Measurements from ENCODE around the gene DUT.
"Not testable (repeated sequence)": the region's sequence is repeated elsewhere in the genome, so short reads cannot be mapped to it uniquely, and the experiment has no call there.

The DUT gene

GRCh38 chr15:48330855-48331795, at the start of gene DUT:
DUT (plus strand) TSS chr15:48331429; CDS start chr15:48331516, 87 bp downstream.
- peak; percentile 83 for DNase-seq

- no peak for DNase-seq
Measured at GRCh38 chr15:48281674-48282073, 49.6 kb upstream of the DUT start.

DNA sequence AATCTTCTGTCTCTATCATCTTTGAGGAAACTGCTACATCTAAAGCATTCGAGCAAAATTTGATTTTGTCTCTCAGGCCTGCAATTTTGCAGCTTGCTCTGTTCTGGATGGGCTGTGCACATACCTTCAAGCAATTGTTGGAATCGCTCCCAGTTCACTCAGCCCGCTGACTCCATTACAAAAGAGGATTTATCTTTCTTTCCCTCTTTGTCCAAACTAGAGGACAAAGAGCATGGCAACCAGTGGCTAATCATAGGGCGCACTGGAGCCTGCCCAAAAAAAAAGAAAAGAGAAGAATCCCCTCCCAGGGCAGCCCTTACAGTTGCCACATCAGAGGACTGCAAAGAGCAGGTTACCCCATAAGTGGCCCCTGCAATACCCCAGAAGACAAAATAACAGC, 49.0 kb upstream of the DUT start:
- DNase-seq, result no peak

- no peak for DNase-seq
Measured at GRCh38 chr15:48283396-48284145, 47.7 kb upstream of the DUT start.

- peak; percentile 83 for DNase-seq
Measured at GRCh38 chr15:48285329-48286214, 45.7 kb upstream of the DUT start.

- peak; percentile 2 for DNase-seq
Measured at GRCh38 chr15:48289628-48290027, 41.6 kb upstream of the DUT start.

- no peak for DNase-seq
Measured at GRCh38 chr15:48292458-48292857, 38.8 kb upstream of the DUT start.

DNA sequence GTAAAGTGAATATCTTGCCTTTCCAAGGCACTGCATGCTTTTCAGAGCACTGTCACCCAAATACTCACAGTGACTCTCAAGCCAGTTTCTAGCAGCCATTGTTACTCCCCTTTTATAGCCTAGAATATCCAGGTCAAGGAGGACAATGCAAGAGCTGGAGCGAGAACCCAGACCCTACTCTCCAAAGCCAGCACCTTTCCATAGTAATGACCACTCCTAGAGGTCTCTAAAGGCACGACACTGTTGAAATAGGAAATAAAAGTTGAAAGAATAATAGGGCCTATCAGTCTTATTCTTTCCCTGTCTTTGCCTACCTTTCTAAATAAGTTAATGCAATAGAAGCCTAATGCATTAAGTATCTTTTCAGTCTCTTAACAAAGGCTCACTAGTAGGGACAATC, 33.6 kb upstream of the DUT start:
- DNase-seq, result no peak

- no peak for DNase-seq
Measured at GRCh38 chr15:48298914-48299313, 32.3 kb upstream of the DUT start.

DNA sequence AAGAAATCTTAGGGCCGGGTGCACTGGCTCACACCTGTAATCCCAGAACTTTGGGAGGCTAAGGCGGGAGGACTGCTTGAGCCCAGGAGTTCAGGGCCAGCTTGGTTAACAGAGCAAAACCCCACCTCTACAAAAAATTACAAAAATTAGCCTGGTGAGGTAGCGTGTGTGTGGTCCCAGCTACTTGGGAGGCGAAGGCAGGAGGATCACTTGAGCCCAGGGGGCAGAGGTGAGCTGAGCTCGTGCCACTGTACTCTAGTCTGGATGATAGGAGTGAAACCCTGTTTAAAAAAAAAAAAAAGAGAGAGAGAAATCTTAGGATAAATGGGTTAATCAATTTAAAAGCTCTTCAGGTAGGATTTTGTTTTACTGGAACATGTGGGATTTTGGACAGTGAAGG, 31.2 kb upstream of the DUT start:
- DNase-seq, result no peak

GRCh38 chr15:48304398-48304797, 26.8 kb upstream of the DUT start:
- DNase-seq, result no peak

DNA sequence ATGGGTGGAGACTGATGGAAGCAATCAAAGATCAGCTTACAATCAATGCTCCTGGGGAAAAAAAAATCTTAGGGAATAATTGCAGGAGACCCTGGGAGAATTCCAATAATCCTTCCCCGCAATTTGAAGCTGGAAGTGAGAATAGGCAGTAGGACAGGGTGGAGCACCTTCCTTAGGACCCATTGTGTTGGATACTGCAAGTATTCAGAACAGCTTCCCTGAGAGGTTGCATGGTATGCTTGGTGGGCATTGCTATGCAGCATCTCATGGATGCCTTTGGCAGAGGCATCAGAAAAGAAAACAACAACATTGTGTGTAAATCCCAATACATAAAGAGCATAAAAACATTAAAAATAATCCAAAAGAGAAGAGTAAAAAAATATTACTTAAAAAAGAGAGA, 24.6 kb upstream of the DUT start:
- no peak for DNase-seq

GRCh38 chr15:48307586-48307985, 23.6 kb upstream of the DUT start:
- DNase-seq, result no peak

DNA sequence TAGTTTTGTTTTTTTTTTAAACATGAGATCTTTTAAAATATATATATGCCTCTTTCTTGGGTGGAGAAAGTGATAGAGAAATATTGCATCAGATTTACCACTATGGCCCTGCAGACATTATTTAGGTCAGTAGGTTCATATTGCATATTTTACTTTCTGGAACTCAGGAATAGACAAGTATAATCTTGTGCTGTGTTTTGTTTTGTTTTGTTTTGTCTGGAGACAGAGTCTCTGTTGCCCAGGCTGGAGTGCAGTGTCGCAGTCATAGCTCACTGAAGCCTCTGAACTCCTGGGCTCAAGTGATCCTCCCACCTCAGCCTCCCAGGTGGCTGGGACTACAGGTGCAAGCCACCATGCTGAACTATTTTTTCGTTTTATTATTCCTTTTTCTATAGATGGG, 21.5 kb upstream of the DUT start:
- DNase-seq, result no peak

DNA sequence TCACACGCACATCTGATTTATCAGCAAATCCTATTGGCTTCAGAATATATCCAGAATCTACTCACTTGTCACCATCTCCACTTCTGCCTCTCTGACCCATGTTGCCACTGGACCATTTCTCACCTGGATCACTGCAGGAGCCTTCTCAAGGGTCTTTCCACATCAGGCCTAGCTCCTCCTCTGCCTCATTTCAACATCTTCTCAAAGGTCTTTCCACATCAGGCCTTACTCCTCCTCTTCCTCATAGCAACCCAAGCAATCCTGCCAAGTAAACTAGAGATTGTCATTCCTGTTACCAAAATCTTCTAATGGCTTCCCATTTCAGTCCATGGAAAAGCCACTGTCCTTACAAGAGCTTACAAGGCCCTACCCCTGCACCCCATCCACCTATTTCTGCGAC, 18.0 kb upstream of the DUT start:
- no peak for DNase-seq

GRCh38 chr15:48315041-48315440, 16.2 kb upstream of the DUT start:
- DNase-seq, result no peak

DNA sequence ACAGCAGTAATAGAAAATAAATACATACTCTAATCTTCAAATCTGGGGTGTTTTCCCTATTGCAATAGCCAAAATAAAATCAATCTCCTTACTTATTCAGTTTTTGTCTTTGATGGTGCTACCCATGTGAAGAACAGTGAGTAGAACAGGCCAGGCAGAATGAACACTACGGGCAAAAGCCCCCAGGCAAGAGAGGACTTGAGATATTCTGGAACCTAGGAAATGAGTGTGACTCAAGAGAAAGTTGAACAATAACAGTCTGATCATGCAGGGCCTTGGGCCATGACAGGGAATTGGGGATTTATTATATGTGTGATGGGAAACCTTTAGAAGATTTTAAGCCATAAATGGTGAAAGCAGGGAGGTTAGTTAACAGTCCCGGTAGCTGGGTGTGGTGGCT, 14.0 kb upstream of the DUT start:
- DNase-seq, result no peak

GRCh38 chr15:48318131-48318530, 13.1 kb upstream of the DUT start:
- DNase-seq, result no peak

DNA sequence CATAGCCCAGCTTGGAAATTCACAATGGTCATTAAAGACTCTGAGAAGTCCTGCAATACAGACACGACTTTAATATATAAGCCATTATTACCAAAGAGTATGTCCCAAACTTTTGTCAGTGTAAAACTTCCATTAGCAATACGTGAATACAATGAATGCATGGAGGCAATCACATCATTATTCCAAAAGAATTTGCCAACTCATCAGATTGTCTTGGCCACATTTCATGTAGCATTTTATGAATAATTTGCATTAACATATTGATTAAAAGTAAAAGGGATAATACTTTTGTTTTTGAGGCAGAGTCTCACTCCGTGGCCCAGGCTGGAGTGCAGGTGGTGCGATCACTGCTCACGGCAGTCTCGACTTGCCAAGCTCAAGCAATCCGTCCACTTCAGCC, 7.9 kb upstream of the DUT start:
- DNase-seq, result no peak

DNA sequence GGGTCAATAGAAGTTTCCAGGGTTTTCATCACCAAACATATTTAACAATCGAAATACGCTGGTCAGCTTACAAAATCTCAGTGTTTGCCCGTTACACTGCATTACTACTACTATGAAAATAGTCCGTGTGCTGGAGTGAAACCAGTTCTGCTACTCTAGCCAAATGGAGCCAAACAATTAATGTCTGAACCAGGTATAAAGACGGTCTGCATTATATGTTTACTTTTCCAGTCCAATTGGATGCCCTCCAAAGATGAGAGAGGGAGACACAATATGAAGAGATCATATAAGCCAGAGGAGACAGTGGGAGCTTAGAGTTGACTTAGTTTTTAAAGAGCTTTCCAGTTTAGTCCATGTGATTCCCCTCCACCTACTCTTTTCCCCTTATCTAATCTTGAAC, 6.3 kb upstream of the DUT start:
- no peak for DNase-seq

DNA sequence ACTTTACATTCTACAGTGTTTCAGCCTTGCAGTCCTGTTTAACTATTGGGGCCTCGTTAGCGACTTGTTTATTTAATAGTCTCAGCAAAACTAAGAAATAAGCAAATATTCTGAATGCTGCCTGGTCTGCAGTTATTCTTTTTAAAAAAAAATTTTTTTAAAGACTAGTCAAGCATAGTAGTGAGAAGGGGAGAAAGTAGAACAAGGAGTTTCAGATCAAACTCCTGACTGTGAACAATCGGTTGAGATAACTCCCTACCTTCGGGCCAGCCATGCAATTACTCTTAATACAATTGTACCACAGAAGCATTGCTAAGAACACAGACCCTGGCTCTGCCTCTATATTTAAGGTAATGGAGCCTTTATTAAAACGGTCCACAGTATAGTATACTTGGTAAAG, 5.8 kb upstream of the DUT start:
- no peak for DNase-seq

DNA sequence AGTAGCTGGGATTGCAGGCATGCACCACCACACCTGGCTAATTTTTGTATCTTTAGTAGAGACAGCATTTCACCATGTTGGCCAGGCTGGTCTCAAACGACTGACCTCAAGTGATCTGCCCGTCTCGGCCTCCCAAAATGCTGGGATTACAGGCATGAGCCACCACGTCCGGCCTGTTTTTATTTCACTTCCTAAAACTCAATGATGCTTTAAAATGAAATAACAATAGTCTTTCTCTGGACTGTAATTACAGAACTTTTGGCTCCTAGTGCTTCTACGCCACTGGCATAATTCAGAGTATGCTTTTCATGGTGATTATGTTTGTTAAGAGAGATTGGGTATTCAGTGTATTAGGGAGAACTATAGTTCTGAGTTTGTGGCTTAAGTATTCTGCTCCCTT, 5.0 kb upstream of the DUT start:
- not testable (repeated sequence) for DNase-seq

DNA sequence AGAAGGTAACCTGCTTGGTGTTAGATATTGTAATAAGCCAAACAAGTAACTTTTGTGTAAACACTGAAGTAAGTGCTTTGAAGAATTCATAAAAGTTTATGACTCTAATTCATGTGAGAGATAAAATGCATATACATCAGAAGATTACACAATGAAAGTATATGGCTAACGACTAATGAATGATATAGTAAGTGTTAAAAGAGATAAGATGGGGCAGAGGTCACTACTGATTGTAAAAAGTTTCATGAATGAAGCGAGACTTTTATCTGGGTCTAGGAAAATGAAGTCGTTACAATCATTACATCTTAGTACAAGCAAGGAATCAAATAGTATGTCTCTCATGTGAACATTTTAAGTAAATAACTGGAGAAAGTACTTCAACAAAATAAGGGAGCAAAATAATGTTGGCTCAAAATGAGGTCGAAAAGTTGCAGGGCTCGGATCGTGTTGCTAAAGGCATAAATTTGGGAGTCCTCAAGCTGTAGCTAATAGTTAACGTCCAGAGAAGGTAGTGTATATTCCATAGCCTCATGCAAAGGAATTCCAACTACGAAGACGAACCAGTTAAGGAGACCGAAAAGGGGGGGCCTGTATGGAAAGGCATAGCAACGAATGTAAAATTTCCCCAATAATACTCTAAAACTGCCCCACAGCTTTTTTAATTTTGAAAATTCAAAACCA, 984 bp upstream of the DUT start:
- no peak for DNase-seq
